HG03442 (cell line): ENCODE results near the gene FLOT1.

Experiments used
- ATAC-seq: cut with Tn5 transposase; IDR thresholded peaks from one replicate; pipeline ENCODE4 v1.9.1; 2021; ENCODE audit warnings: mild to moderate bottlenecking, moderate library complexity; ENCODE audit not compliant: unreplicated experiment

The FLOT1 gene

GRCh38 chr6:30705620-30706019 lies 36.9 kb downstream of the FLOT1 start:
- no peak for ATAC-seq

DNA sequence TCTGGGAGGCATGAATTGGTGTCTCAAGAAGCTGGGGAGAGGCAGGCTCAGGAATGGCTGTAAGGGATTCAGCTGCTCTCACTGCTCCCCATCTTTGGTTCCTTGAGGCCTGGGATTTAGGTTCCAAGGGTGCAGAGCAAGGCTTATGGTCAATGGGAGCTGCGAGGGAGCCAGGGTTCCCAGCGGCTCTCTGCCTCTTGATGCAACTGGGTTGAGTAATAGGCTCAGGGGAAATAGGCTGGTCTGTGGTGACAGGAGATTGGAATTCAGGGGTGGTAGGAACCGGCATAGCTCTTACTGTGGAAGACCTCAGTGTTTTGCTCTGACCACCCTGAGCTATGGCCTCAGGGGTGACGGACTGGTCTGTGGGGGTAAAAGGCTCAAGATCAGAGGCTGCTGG lies 38.7 kb downstream of the FLOT1 start:
- ATAC-seq: no peak

GRCh38 chr6:30703011-30703410 lies 39.5 kb downstream of the FLOT1 start:
- ATAC-seq: no peak

DNA sequence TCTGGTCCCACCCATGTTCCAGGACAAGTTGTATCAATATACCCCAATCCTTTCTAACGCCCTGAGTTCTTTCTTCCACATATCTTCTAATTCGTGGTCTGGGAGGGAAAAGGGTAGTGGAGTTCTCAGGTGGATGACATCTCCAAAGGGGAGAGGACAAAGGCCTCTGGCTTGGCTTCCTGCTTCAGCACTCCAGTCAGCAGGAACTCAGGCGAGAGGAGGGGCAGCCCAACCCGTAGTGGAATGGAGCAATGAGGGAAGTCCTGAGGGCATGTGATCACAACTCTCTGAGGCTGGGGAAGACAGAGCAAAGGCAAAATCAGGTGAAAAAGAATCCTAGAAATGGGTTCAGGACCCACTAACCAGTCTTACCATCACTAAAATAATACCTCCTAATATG lies 42.1 kb downstream of the FLOT1 start:
- ATAC-seq: no peak

- ATAC-seq: no peak
Measured at GRCh38 chr6:30696432-30696831, 46.1 kb downstream of the FLOT1 start.

DNA sequence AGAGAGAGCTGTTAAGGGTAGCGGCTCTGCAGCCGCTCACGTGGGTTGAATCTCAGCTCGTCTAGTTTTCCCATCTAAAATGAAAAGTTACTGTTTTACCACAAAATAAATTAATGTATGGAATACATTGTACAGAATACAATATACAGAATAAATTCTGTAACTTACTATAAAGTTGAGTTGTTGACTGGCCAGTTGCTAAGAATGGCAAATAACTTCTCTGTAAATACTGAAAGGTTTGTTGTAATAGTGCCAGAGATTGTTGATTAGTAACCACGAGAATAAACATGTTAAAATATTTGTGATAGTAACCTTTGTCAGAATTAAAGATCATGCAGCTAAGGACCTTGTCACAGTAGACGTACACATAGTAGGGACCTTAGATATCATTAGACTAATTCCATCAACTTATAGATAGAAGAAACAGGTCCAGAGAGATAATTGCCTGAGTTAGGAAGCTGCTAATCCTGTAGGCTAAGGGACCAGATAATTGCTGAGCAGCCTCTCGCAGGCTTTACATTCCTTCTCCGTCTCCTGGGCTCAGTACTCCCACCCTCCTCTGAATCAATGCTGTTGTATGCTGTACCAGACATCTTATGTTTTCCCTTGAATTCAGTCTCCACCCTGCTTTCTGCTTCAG lies 51.2 kb downstream of the FLOT1 start:
- no peak for ATAC-seq

DNA sequence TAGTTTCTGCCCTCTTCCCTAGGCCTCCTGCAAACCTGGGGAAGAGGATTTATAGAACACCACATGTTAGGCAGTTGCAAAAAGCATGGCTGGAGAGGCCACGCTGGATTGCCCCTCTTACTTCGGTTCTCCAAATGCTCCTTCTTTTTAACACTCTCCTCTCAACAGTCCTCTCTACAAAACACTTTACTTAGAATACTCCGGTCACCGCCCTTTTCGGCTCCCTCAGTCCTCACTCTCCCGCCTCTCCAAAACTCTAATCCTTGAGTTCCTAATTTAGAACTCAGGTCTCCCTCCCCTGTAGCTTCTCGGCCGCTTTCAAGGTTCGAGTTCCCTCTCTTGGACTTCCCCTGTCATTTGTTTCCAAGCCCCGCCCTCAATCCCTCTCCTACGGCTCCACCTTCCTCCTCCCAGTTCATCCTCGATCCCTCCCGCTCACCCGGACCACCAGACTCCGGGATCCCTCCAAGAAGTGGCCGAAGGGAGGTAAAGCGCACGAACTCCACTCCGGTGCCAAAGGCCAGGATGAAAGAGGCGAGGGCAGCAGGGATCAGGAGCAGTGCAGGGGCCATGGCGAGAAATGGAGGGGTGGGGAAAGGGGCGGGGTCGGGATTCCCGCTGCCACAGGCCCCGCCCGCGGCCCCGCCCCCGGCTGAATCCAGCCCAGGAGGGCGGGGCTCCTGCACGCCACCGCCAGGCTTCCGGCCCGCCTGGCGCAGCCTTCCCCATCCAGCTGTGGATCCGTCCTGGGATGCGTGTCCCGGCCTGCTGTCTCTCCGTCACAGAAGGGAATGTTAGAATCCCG lies 51.9 kb downstream of the FLOT1 start, which contains the start of gene NRM:
TSS of gene NRM (minus strand) at position 582 of the 805 bp plus-strand sequence. CDS start at position 572, 10 bp downstream.
- peak; percentile 33 for ATAC-seq

DNA sequence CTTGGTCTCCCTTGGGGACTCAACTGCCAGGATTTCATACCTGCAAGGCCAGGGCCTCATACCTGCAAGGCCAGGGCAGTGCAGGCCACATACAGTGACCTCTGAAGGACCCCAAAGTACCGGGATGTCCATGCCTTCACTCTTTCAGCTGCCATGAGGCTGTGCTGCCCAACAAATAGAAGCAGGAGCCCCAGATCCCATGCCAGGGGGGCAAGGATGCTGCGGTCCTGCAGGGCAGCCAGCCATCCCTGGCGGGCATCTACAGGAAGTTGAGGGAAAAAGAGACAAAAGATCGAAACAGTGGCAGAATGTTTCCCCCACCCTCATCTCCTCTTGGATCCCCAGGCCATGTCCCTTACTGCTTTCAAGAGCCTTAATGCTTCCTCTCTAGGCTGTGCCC lies 52.5 kb downstream of the FLOT1 start:
- ATAC-seq: no peak

DNA sequence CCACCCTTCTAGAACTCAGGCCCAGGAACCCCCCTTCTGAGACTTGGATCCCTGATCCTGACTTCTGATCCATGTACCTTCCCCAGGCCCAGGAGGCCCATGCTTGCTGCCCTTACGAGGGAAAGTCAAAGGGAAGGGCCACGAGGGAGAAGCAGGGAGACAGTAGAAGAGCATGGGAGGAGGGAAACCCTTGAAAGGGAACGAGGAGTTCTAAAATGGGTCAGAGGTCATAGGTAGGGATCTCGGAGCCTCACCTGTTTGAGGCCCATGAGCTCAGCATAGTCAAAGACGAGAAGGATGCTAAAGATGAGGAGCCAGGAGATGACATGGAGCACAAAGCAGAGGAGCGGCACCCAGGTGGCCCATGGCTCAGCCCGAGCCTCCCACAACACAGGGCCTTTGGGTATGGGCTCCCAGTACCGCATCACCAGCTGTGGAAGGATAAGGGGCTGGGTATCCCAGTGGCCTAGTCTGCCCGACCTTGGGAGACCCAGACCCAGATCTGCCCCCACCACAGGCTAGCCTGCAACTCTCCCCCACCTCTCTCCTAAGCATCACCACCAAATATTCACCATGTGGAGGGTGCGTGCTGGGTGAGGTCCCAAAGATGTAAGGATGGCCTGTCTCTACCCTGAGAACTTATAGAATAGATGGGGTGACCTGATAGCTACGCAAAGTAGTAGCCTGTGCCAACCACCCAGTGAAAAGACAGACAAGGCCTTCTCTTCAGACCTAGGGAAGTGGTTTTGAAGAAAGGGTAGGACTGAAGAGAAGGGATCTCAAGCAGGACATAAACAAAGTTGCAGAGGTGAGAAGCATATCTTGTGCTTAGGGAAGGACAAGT lies 53.2 kb downstream of the FLOT1 start:
- ATAC-seq: no peak

GRCh38 chr6:30688569-30688968 lies 53.9 kb downstream of the FLOT1 start:
- ATAC-seq: no peak

GRCh38 chr6:30687659-30688431 lies 54.6 kb downstream of the FLOT1 start:
- ATAC-seq: no peak

GRCh38 chr6:30686908-30687658 lies 55.4 kb downstream of the FLOT1 start:
- ATAC-seq: peak; percentile 46

DNA sequence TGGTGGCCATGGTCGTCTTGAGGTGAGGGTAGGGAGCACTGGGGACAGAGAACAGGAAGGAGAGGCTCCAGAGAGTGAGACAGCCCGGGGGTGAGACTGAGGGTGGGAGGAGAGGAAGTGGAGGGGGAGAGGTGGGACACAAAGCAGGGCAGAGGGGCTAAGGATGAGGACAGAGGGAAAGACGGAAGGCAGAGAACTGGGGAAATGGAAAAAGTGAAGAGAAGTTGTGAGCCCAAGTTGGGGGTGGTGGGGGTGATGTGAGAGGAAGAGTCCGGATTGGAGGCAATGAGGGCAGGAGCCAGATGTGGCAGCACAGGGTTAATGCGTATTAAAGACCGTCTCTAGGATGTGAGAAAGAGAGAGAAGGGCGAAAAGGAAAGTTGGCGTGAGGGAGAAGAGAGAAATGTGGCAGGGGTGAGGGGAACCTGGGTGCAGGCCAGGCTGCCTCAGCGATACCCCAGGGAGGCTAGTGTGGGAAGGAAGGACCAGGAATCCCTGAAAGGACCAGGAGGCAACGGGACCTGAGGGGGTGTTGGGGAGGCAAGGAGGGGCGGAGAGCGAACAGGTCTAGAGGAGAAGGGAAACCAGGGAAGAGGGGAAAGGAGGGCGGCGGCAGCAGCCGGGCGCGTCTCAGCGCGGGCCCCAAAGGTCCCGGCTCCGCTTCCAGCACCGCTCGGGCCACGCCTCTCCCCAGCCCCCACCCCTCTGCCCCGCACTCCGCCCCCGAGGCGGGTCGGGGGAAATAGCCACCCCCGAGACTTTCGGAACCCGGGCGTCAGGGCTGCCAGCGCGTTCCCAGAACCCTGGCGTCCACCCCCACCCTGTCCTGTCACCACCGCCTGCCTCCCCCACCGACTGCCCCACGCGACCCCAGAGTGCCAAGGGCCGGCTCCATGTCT lies 56.2 kb downstream of the FLOT1 start, which contains the start of gene PPP1R18:
TSS of gene PPP1R18 (minus strand) at position 637 of the 899 bp plus-strand sequence. CDS start at position 10, 627 bp downstream.
- ATAC-seq: no peak

DNA sequence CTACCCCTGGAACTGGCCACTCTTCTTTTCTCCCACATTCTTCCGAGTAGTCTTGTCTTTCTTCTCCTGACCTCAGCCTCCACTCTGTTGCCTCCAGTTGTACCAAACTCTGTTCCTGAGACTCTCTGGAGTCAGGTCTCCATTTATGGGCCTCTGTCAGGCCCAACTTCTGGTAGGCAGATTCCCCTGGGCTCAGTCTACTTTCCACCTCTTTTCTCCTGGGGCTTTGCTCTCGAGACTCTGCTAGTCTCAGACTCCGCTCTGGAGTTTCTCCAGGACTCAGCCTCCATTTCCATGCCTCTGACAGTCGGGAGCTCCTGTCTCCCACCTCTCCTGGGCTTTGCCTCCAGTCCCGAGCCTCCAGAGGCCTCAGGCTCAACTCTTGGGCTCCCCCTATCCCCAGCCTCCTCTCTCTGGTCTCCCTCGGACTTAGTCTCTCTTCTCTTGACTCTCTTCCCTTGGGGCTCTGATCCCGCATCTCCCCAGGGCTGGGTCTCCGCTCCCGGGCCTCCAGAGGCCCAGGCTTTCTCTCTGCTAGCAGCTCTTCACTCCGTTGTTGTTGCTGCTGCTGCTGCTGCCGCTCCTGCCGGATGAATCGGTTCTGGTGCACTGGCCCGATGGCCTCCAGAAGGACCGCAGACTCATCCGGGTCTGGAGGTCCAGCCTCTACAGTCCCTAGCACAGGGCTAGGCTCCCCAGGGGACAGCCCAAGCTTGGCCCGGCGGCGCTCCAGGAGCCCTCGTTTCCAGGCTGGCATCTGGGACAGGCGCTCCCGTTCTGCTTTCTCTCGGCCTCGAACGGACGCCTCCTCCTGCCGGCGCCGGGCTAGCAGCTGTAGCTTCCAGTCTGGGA lies 57.1 kb downstream of the FLOT1 start:
- no peak for ATAC-seq

- no peak for ATAC-seq
Measured at GRCh38 chr6:30684386-30685156, 57.9 kb downstream of the FLOT1 start.

- no peak for ATAC-seq
Measured at GRCh38 chr6:30683980-30684338, 58.5 kb downstream of the FLOT1 start.
